ENCODE data around the gene ANGPTL8.

ANGPTL8 gene

GRCh38 chr19:11196406-11197287 is 42.8 kb upstream of the ANGPTL8 start:
- peaks cover 64% of the 10 kb centered on the region for H3K4me1 ChIP-seq
- no peaks in the 10 kb centered on the region for H4K20me1 ChIP-seq
- peak overlapping the region; percentile 72 for H3K4me3 ChIP-seq
- no peaks in the 10 kb centered on the region for H3K27me3 ChIP-seq
- H3K27ac ChIP-seq = peak overlapping the region; percentile 44; the same call in 1 of the 2 replicates
- peak overlapping the region; percentile 77 for H3K9ac ChIP-seq
- peaks cover 12% of the 10 kb centered on the region for H3K36me3 ChIP-seq
- TF ChIP-seq Cebpa-rat (IDR thresholded peaks at IDR 0.05) = no peak
- peak overlapping the region; percentile 99 for H3K4me2 ChIP-seq
- H3K9me3 ChIP-seq = no peaks in the 10 kb centered on the region

GRCh38 chr19:11197291-11198174 is 41.9 kb upstream of the ANGPTL8 start, which contains the start of gene KANK2:
KANK2 (minus strand) TSS chr19:11197545; CDS start chr19:11194511, 3,034 bp downstream.
- Histone ChIP-seq H3K9ac (peak within 1 kb of the TSS; percentile 77), H3K27ac (peak within 1 kb of the TSS; percentile 44), H3K9me3 (no peaks in the 10 kb centered on the region), H4K20me1 (no peaks in the 10 kb centered on the region), H3K4me1 (peaks cover 56% of the 10 kb centered on the region), H3K4me3 (peak within 1 kb of the TSS; percentile 72), H3K4me2 (peak within 1 kb of the TSS; percentile 99), H3K36me3 (peaks cover 12% of the 10 kb centered on the region), H3K27me3 (no peaks in the 10 kb centered on the region)
- TF ChIP-seq Cebpa-rat (IDR thresholded peaks at IDR 0.05) = no peak

- Histone ChIP-seq H3K4me3 (peak overlapping the region; percentile 72; the same call in 1 of the 2 replicates), H4K20me1 (no peaks in the 10 kb centered on the region), H3K4me2 (peak overlapping the region; percentile 99), H3K9ac (no peak overlapping the region), H3K27me3 (no peaks in the 10 kb centered on the region), H3K9me3 (no peaks in the 10 kb centered on the region), H3K4me1 (peaks cover 56% of the 10 kb centered on the region), H3K36me3 (peaks cover 7% of the 10 kb centered on the region), H3K27ac (no peak overlapping the region; the same call in 1 of the 2 replicates)
- no peak for TF ChIP-seq Cebpa-rat (IDR thresholded peaks at IDR 0.05)
These were observed 41.3 kb upstream of the ANGPTL8 start for GRCh38 chr19:11198175-11198534.

- H3K9ac ChIP-seq = no peak overlapping the region
- H3K9me3 ChIP-seq = no peaks in the 10 kb centered on the region
- peaks cover 56% of the 10 kb centered on the region for H3K4me1 ChIP-seq
- H3K27me3 ChIP-seq = no peaks in the 10 kb centered on the region
- H3K4me2 ChIP-seq = no peak overlapping the region
- H3K27ac ChIP-seq = no peak overlapping the region
- H4K20me1 ChIP-seq = no peaks in the 10 kb centered on the region
- H3K36me3 ChIP-seq = no peaks in the 10 kb centered on the region
- no peak for TF ChIP-seq Cebpa-rat (IDR thresholded peaks at IDR 0.05)
- H3K4me3 ChIP-seq = no peak overlapping the region
These were observed 40.5 kb upstream of the ANGPTL8 start for GRCh38 chr19:11198769-11199424.

GRCh38 chr19:11199517-11199916 is 39.9 kb upstream of the ANGPTL8 start:
- peaks cover 3% of the 10 kb centered on the region; the same call in 1 of the 2 replicates for H4K20me1 ChIP-seq
- H3K4me3 ChIP-seq = no peak overlapping the region
- H3K4me2 ChIP-seq = no peak overlapping the region
- H3K36me3 ChIP-seq = no peaks in the 10 kb centered on the region
- no peak for TF ChIP-seq Cebpa-rat (IDR thresholded peaks at IDR 0.05)
- H3K9ac ChIP-seq = no peak overlapping the region
- H3K27ac ChIP-seq = no peak overlapping the region
- peaks cover 56% of the 10 kb centered on the region for H3K4me1 ChIP-seq
- H3K9me3 ChIP-seq = no peaks in the 10 kb centered on the region
- no peaks in the 10 kb centered on the region for H3K27me3 ChIP-seq

GRCh38 chr19:11200015-11200574 is 39.3 kb upstream of the ANGPTL8 start:
- H3K4me3 ChIP-seq = no peak overlapping the region
- H3K27me3 ChIP-seq = no peaks in the 10 kb centered on the region
- peaks cover 56% of the 10 kb centered on the region for H3K4me1 ChIP-seq
- peaks cover 5% of the 10 kb centered on the region; the same call in 1 of the 2 replicates for H4K20me1 ChIP-seq
- no peak for TF ChIP-seq Cebpa-rat (IDR thresholded peaks at IDR 0.05)
- no peak overlapping the region for H3K4me2 ChIP-seq
- no peaks in the 10 kb centered on the region for H3K36me3 ChIP-seq
- H3K9ac ChIP-seq = no peak overlapping the region
- H3K9me3 ChIP-seq = no peaks in the 10 kb centered on the region
- no peak overlapping the region for H3K27ac ChIP-seq

- Histone ChIP-seq H3K36me3 (no peaks in the 10 kb centered on the region), H3K4me2 (no peak overlapping the region), H3K27ac (no peak overlapping the region), H3K9ac (no peak overlapping the region), H3K27me3 (no peaks in the 10 kb centered on the region), H4K20me1 (peaks cover 6% of the 10 kb centered on the region; the same call in 1 of the 2 replicates), H3K4me3 (no peak overlapping the region), H3K4me1 (peaks cover 56% of the 10 kb centered on the region), H3K9me3 (no peaks in the 10 kb centered on the region)
- TF ChIP-seq Cebpa-rat (IDR thresholded peaks at IDR 0.05) = no peak
These were observed 38.5 kb upstream of the ANGPTL8 start for GRCh38 chr19:11200931-11201330.

- no peaks in the 10 kb centered on the region for H3K9me3 ChIP-seq
- H4K20me1 ChIP-seq = peaks cover 14% of the 10 kb centered on the region; the same call in 1 of the 2 replicates
- H3K27ac ChIP-seq = no peak overlapping the region
- no peaks in the 10 kb centered on the region for H3K36me3 ChIP-seq
- no peak overlapping the region for H3K4me2 ChIP-seq
- H3K27me3 ChIP-seq = no peaks in the 10 kb centered on the region
- peaks cover 54% of the 10 kb centered on the region for H3K4me1 ChIP-seq
- no peak for TF ChIP-seq Cebpa-rat (IDR thresholded peaks at IDR 0.05)
- no peak overlapping the region for H3K9ac ChIP-seq
- H3K4me3 ChIP-seq = no peak overlapping the region
These were observed 37.6 kb upstream of the ANGPTL8 start for GRCh38 chr19:11201791-11202190.
